ENCODE data around the gene PLCL1.
A peak's percentile ranks its signal among the peaks of the same experiment; 100 is the strongest.

PLCL1 gene

DNA sequence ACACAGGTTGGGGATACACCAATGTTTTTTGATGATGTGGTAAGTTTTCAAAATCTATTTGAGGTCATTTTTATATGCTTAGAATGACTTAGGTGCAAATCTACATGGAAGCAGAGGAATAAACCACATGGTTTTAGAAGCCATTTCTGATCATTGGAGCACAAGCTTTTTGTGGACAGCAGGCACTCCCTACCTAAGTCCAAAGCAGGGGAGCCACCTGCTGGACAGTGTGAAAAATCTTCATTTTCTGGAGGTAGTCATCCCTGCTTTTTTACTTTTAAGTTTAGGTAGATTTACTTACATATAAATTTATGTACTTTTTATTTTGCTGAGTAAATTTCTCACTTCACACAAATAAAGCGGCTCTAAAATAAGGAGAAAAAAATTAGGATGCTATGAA, 323.2 kb downstream of the PLCL1 start:
- TF ChIP-seq TSHZ2 (CRISPR knock-in tag; IDR thresholded peaks at IDR 0.05) = no peak
- no peak for TF ChIP-seq RARB (CRISPR knock-in tag; IDR thresholded peaks at IDR 0.05)
- no peak for TF ChIP-seq ZFP3 (CRISPR knock-in tag; IDR thresholded peaks at IDR 0.05)
- no peak for TF ChIP-seq POU6F1 (CRISPR knock-in tag; IDR thresholded peaks at IDR 0.05; ENCODE audit: borderline replicate concordance, low read depth)
- no peak for TF ChIP-seq ZNF70 (CRISPR knock-in tag; IDR thresholded peaks at IDR 0.05)
- TF ChIP-seq SNAI2 (CRISPR knock-in tag; IDR thresholded peaks at IDR 0.05) = no peak
- no peak for TF ChIP-seq OSR1 (CRISPR knock-in tag; IDR thresholded peaks at IDR 0.05)
- TF ChIP-seq, protein P1, sequence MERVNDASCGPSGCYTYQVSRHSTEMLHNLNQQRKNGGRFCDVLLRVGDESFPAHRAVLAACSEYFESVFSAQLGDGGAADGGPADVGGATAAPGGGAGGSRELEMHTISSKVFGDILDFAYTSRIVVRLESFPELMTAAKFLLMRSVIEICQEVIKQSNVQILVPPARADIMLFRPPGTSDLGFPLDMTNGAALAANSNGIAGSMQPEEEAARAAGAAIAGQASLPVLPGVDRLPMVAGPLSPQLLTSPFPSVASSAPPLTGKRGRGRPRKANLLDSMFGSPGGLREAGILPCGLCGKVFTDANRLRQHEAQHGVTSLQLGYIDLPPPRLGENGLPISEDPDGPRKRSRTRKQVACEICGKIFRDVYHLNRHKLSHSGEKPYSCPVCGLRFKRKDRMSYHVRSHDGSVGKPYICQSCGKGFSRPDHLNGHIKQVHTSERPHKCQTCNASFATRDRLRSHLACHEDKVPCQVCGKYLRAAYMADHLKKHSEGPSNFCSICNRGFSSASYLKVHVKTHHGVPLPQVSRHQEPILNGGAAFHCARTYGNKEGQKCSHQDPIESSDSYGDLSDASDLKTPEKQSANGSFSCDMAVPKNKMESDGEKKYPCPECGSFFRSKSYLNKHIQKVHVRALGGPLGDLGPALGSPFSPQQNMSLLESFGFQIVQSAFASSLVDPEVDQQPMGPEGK (CRISPR knock-in tag; IDR thresholded peaks at IDR 0.05; ENCODE audit: borderline replicate concordance) = no peak
- no peak for TF ChIP-seq ZFP30 (CRISPR knock-in tag; IDR thresholded peaks at IDR 0.05)
- no peak for TF ChIP-seq CSDC2 (CRISPR knock-in tag; IDR thresholded peaks at IDR 0.05)
- peak; percentile 85 for ATAC-seq

DNA sequence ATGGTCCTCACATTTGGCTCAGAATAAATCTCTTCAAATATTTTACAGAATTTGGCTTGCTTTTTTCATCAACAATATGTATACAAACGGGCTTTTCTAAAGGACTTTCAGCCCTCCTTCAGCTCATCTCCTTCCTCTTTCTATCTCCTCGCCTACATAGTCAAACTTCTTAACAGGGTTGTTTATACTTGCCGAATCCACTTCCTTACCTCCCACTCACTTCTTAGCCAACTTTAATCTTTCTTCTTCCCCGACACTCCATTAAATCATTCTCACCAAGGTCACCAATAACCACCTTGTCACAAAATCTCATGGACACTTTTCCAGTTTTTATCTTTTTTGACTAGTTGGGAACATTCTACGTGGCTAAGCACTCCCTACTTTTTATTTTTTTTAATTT, 325.2 kb downstream of the PLCL1 start:
- TF ChIP-seq ZFP30 (CRISPR knock-in tag; IDR thresholded peaks at IDR 0.05) = no peak
- ATAC-seq = no peak

DNA sequence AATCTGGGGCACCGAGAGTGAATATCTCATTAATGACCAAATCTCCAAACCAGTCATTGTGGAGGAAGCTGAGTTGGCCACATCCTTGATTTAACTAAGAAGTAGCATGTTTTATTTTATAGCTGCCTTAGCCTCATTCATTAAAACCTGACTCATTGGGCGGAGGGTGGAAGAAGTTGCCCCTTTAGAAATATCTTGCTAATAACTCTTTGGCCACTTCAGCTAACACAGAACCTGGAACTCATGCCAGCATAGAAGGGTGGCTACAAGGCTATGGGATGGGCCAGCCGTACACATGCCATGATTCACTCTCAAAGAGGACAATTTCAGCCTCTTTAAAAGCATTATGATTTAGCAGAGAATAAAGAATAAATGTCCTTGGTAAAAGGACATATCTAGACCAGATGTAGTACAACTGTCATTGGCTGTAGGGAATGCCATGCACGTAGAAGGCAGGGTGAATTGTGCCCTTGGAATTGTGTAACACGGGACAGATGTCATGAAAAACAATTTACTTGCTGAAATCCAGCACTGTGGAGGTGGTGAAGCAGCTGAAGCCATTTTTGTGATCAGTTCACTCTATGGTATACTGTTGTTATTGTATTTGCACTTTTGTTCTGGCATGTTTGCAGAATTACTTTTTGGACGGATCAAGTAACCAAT, 330.0 kb downstream of the PLCL1 start:
- no peak for TF ChIP-seq TOX (CRISPR knock-in tag; IDR thresholded peaks at IDR 0.05; ENCODE audit: borderline replicate concordance)
- TF ChIP-seq GLIS3 (CRISPR knock-in tag; IDR thresholded peaks at IDR 0.05) = no peak
- no peak for TF ChIP-seq CSDC2 (CRISPR knock-in tag; IDR thresholded peaks at IDR 0.05)
- no peak for TF ChIP-seq PPARA (CRISPR knock-in tag; IDR thresholded peaks at IDR 0.05; ENCODE audit: borderline replicate concordance)
- TF ChIP-seq BACH2 (CRISPR knock-in tag; IDR thresholded peaks at IDR 0.05; ENCODE audit: borderline replicate concordance) = no peak
- no peak for TF ChIP-seq ZNF565 (CRISPR knock-in tag; conservative IDR thresholded peaks at IDR 0.05; ENCODE audit: low read depth)
- TF ChIP-seq TSHZ2 (CRISPR knock-in tag; IDR thresholded peaks at IDR 0.05) = no peak
- TF ChIP-seq ZNF8 (CRISPR knock-in tag; IDR thresholded peaks at IDR 0.05) = no peak
- TF ChIP-seq ARNTL (CRISPR knock-in tag; IDR thresholded peaks at IDR 0.05; ENCODE audit: borderline replicate concordance, low read depth) = no peak
- no peak for TF ChIP-seq ESRRG (CRISPR knock-in tag; IDR thresholded peaks at IDR 0.05)
- ATAC-seq = peak; percentile 43

- ATAC-seq = peak; percentile 83
- TF ChIP-seq, protein P1 (CRISPR knock-in tag; IDR thresholded peaks at IDR 0.05; ENCODE audit: borderline replicate concordance) = peak; percentile 73; the same call in 1 of the 2 replicates
- TF ChIP-seq POU6F1 (CRISPR knock-in tag; IDR thresholded peaks at IDR 0.05; ENCODE audit: borderline replicate concordance, low read depth) (0 out of 2 replicates have a peak, but pooled peaks have one; percentile 12), ZNF8 (CRISPR knock-in tag; IDR thresholded peaks at IDR 0.05) (0 out of 2 replicates have a peak, but pooled peaks have one; percentile 5), ZNF565 (CRISPR knock-in tag; conservative IDR thresholded peaks at IDR 0.05; ENCODE audit: low read depth) (no peak), ZFP3 (CRISPR knock-in tag; IDR thresholded peaks at IDR 0.05) (no peak)
- TF ChIP-seq, protein P2, sequence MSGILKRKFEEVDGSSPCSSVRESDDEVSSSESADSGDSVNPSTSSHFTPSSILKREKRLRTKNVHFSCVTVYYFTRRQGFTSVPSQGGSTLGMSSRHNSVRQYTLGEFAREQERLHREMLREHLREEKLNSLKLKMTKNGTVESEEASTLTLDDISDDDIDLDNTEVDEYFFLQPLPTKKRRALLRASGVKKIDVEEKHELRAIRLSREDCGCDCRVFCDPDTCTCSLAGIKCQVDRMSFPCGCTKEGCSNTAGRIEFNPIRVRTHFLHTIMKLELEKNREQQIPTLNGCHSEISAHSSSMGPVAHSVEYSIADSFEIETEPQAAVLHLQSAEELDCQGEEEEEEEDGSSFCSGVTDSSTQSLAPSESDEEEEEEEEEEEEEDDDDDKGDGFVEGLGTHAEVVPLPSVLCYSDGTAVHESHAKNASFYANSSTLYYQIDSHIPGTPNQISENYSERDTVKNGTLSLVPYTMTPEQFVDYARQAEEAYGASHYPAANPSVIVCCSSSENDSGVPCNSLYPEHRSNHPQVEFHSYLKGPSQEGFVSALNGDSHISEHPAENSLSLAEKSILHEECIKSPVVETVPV (CRISPR knock-in tag; IDR thresholded peaks at IDR 0.05) = no peak; the same call in 1 of the 2 replicates
These were observed 331.1 kb downstream of the PLCL1 start for GRCh38 chr2:198135481-198135934.

All from SK-N-SH treated with all-trans-retinoic acid at 6 μM for 48 hours (cell line).